GM11168 (cell line): ENCODE data around the gene TEX26.

Experiments used
- in situ Hi-C: fragments of 300-500 bp; cut with MboI; formaldehyde crosslinking; loops from one replicate; pipeline ENCODE4 v1.12.0; 2022; ENCODE audit warnings: low sequenced_read_pairs; ENCODE audit not compliant: unreplicated experiment

TEX26 gene

DNA sequence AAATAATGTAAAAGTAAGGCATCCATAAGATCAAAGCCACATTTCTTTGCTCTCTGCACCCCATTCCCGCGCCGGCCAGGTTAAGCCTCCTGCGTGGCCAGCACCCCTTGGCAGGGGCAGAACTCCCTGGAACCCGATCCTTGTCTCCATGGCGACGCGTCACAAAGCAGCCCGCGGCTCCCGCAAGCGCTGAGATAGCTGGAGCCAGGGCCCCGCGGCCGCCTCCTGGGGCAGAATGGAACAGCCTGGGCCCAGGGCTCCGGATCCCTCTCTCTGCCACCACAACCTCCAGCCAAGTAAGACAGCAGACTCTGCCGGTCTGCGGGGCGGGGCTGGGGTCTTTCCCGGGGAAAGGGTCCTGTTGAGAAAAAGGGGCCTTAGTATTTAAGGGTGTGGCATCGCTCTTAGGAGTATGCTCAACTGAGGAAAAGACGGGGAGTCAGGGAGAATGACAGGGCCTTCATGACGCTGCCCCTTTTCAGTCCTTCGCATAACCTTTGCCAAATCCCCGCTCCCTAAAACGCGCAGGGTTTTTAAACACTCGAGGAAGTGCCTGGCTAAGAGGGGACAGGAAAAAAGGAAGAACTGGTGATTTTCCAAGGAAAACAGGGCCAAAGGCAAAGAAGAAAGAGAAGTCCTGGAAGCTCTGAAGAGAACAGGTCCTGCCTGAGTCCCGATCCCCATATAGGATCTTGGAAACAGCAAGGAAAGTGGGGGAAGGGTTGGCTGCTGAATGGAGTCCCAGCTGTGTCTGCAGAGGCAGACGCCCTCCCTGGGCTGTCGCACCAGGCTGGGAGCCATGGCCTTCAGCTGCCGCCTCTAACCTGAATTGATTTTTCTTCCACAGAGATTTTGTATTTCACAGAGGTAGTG is at the start of gene TEX26:
Gene TEX26 (plus strand): TSS at position 176 of the 873 bp plus-strand sequence. CDS start 60 bp downstream, at position 236.
- in situ Hi-C loops = no loop called here

DNA sequence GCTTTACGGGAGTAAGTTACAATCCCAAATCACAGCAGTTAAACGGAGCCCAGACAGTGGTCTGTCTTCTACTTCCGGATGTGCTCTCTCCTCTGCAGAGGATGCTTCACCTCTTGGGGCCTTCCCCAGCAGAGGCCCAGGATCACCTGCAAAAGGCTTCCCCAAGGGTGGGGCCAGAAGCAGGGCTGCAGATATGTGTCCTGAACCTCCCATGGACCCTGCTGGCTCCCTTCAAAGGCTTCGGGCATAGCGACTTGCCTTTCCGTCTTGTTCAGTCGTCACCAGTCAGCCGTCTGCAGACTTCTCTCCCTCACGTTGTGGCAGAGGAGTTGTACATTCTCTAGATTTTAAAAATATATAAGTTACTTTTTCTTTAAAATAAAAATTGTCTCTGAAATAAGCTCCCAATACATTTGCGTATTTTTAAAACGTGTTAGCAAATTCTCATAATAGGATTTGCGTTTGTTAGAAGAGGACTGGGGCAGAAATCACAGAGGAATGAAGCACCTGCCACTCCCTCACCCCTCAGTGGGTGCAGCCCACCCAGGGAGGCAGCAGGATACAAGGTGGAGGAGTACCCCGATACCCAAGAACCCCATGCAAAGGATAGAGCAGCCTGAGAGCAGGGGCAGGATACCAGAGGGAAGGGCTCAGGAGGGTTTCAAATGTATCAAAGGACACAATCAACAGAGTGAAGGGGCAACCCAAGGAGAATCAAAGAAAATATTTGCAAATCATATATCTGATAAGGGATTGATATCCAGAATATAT is 49.3 kb upstream of the TEX26 start:
- in situ Hi-C loops = no loop called here

DNA sequence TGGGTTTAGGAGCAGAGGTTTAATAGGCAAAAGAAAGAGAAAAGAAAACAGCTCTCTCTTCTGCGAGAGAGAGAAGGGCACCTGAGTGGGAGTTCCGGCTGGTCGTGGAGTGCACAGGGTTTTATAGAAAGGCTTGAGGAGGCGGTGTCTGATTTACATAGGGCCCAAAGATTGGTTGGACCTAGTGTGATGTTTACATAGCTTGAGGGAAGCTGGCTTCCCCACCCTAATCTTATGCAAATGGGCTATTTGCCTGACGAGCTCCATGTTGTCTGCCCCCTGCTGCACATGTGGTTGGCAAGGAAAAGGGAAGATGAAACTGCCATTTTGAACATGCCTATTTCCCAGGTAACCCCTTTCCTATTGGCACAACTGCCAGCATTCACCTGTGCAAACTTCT is 47.9 kb upstream of the TEX26 start:
- in situ Hi-C loops = no loop called here

DNA sequence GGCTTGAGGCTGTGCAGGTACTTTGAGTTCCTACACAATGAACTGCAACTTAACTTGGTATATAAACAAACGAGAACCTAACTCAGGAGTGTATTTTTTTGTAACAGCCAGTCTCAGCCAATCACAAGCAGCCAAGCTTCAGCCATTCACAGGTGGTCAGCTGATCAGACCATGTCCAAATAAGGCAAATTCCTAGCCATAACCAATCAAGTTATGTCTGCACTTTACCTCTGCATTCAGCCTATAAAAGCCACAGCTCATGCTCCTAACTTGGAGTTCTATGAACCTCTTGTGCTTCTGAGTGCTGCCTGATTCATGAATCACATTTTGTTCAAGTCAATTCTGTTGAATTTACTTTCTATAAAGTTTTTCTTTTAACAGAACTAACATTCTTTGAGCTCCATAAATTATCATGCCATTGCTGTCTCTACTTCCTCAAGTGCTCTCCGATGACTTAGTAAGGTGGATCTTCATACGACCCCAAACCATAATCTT is 43.2 kb upstream of the TEX26 start:
- in situ Hi-C loops = no loop called here

DNA sequence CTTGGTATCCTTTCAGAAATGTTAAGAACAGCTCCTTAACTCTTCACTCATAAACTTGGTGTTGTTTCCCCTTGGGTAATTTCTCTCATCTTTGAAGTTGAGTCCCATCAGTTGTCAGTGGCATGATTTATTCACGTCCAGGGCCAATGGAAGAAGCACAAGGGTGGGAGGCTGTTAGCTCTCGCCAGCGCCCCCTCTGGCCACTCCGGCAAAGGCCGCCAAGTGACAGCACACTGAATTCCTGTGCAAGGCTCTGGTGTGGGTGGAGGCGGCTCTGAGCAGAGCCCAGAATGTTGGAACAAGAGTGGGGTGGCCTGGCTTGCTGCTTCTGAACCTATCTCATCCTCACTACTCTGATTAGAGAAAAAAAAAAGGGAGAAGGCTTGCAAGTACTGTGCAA is 39.5 kb upstream of the TEX26 start:
- in situ Hi-C loops = no loop called here

DNA sequence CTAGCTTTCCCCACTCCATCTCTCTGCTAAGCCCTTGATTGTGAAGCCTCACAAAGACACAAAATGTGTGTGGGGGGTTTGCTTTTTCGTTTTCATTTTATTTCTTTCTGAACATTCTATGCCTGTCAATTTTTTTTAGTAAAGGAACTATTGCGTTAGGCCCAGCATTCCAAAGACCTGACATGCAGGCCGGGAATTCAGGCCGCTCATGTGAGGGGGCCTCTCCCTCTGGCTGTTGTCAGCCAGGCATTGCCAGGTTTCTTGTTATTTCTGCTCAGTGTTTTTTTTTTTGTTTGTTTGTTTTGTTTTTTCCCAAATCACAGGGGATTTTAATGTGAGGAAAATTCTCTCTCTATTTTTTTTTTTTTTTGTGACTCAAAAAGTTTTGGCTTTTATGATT is 36.7 kb upstream of the TEX26 start:
- in situ Hi-C loops = no loop called here

DNA sequence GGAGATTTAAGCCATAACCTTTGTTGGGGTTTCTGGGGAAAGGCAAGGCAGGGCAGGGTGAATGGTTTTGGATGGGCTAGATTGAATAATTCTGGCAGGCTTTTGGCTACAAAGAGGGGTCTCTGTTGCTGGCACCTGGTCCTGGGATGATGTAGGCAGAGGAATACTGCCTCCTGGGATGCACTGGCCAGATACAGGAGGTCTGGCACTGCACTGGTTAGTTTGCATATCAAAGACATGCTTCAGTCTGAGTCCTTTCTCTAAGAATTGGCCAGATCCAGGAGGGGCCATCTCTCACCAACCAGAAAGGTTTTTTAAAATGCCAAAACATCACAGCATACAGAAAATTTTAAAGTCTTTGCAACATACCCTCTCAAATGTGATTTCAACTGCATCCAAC is 34.4 kb upstream of the TEX26 start:
- in situ Hi-C loops = no loop called here

DNA sequence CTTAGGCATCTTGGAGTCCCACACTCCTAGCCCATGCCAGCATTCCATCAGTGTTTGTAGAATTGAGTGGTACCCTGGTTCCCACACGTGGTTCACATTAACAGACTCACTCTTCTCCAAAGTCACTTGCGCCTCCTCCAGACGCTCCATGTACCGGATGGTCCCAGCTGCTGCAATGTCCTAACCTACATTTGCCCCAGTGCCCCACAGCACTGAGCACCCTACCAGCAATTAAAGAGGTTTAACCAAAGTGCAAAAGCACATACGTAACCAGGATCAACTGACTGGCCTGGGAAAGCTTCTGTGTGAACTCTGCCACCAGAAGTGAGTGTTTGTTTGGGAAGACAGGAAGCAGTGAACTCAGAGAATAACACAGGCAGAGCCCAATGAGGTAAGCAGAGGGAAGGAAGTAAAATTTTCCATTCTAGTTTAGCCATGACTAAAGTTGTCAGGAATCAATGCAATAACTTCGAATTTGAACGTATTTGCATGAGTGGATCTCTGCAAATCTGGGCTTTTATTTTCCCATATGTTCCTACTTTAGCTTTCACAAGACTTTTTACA is 33.7 kb upstream of the TEX26 start:
- in situ Hi-C loops = no loop called here

DNA sequence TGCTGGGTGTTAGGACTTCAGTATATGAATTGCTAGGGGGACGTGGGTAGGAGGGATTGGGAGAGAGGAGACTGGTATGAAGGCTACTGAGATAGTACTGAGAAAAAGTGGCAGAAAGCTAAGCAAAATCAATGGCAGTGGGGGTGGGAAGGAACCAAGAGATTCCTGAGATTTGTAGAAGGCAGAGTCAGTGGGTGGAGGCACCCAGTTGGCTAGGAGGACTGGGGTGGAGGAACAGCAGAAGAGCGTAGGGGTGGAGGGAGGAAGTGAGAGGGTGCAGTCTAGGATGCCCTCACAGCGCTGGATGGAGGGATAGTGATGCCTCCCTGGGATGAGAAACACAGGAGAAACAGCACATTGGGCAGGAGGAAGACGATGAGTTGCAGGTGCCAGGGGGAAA is 32.0 kb upstream of the TEX26 start:
- in situ Hi-C loops = no loop called here

DNA sequence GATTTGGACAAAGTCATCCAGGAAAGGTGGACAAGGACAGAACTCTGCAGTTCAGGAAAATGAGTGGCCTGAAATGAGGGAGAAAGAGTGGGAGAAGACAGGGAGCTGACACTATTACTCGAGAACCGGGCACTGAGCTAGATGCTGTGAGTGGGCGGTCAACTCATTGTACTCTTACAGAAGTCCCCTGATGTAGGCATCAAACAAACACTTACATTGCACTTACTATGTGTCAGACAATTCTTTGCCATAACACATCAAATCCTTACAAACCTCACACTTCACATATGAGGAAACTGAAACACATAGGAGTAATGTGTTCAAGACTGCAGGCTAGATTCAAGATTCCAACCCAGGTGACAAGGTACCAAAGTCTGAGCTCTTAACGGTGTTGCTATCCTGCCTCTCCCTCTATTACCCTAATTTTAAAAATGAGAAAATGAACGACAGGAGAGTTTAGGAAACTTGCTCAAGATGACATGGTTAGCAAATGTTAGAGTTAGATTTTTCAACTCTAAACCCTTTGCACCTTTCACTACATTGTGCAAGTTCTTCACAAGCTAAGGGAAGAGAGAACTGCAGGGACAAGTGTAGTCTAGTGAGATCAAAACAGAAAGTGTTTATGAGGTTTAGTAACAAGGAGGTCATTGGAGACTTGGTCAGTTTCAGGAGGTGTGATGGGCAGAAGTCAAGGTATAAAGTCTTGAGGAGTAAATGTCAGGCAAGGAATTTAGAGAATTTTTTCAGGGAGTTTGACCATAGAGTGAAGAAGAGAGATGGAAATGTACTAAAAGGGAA is 31.3 kb upstream of the TEX26 start:
- in situ Hi-C loops = no loop called here

DNA sequence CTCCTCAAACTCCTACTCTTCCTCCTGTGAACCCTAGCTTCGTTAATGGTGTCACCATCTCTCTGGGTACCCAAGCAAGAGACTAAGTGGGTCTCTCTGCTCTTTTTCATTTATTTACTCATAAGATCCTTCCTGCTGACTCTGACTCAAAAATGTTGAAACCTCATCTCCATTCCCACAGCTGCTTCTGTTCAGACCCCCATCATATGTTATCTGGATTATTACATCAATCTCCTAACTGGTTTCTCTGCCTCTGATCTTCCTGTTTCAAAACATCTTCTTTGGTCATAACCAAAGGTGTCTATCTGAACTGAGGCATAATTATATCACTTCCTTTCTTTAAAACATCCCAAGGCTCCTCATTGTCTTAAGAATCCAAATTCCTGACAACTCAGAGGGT is 28.4 kb upstream of the TEX26 start:
- in situ Hi-C loops = no loop called here

DNA sequence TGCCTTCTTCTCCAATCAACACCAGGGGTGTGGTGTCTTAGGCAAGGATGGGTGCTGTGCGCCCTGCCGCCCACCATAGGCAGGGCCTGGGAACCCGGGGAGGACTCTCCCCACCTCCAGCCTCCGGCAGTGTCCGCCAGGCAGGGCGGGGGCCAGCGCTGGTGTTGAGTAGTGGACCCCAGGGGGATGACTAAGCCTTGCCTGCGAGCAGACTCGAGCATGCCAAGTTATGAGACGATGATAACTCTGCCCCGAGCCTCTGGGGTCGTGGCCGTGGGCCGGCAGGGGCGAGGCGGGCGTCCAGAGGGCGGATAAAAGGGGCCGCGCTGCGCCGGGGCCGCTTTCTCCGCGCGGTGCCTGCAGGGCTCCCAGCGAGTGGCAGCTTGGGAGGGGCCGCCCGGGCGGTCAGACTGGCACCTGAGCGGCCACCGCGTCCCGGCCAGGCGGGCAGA is 26.5 kb upstream of the TEX26 start, which contains the start of gene MEDAG:
Gene MEDAG (plus strand): TSS at position 340 of the 452 bp plus-strand sequence. CDS start 245 bp downstream, outside the sequence.
- in situ Hi-C loops = no loop called here

DNA sequence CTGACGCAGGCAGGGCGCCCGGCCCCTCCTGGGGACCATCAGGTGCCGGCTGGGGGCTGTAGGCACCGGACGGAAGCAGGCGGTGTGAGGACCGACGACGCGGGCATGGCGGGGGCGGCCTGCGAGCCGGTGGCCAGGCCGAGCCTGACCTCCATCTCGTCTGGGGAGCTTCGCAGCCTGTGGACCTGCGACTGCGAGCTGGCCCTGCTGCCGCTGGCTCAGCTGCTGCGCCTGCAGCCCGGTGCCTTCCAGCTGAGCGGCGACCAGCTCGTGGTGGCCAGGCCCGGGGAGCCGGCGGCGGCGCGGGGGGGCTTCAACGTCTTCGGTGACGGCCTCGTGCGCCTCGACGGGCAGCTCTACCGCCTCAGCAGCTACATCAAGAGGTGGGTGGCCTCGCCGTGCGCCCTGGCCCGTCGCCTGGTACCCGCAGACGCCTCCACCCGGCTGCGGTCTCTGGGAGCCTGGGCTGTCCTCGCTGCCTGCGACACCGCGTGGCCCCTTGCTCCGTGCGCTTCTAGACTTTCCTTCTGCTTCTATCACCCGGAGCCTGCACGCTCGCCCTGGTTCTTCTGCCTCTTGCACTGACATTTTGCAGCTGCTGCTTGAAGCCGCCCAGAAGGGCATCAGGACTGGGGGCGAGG is 25.9 kb upstream of the TEX26 start:
- in situ Hi-C loops = no loop called here

DNA sequence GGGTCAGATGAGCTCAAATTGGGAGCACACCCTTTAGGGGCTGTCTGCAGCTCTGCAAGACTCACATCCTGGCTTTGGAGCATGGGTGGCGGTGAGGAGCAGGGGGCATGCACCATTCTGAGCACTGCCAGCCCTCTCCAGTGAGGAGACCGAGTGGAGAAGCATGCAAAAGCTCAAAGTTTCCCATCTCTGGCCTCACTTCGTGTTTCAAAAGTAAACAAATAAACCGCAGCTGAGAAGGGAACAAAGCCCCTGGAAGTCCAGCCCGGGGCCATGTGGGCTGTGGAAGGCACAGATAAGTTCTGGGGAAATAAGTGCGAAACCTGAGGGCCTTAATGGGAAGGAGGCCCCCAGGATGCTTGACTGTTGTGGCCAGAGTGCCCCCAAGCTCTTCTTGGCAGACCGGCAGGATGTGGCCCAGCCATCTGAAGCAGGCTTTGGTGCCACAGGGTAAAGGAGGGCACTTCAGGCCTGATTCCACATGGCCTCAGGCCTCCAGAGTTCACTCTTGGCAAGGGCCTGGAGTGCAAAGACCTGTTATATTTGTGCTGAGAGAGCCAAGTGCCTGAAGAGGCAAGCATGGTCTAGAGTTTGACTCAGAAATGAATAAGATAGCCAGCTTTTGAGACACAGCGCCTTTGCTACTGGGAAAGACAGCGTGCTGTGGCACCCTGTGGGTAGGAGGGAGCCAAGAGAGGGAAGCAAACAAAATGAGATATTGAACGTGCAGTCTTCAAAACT is 25.2 kb upstream of the TEX26 start:
- in situ Hi-C loops = no loop called here

DNA sequence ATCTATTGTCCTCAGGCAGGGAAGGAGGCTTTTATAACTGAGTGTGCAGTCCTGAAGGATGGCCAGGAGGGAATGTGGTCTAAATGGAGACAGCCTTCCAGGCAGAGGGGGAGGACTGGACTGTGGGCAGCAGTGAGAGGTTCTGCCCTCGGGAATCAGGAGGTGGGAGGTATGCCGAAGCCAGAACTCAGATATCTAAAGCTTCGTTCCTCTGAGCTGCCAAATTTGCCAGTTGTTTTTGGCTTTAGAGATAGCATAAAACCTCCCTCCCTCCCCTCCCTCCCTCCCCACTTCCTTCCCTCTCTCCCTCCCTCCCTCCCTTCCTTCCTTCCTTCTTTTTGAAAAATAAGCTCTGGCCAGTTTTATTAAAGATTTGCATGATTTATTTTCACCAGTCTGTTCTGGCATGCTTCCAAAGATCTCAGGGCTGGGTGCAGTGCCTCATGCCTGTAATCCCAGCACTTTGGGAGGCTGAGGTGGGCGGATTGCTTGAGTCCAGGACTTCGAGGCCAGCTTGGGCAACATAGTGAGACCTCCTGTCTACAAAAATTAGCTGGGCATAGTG is 24.0 kb upstream of the TEX26 start:
- in situ Hi-C loops = no loop called here

DNA sequence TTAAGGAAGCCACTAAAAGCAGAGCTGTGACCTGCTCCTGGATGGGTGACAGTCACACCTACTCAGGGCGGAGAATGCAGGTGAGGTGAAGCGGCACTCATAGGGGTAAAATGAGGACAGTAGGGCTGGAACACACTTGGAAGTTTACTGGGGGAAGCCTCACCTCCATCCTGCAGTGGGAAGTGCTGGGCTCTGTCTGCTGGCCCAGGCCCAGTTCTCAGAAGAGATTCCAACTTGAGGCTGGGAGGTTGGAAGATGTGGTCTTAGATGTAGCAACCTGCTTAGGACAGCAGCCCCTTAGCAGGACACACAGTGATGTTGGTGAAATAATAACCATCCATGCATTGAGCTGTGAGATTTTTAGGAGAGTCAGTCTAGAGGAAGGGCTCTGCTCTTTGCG is 21.8 kb upstream of the TEX26 start:
- in situ Hi-C loops = no loop called here

DNA sequence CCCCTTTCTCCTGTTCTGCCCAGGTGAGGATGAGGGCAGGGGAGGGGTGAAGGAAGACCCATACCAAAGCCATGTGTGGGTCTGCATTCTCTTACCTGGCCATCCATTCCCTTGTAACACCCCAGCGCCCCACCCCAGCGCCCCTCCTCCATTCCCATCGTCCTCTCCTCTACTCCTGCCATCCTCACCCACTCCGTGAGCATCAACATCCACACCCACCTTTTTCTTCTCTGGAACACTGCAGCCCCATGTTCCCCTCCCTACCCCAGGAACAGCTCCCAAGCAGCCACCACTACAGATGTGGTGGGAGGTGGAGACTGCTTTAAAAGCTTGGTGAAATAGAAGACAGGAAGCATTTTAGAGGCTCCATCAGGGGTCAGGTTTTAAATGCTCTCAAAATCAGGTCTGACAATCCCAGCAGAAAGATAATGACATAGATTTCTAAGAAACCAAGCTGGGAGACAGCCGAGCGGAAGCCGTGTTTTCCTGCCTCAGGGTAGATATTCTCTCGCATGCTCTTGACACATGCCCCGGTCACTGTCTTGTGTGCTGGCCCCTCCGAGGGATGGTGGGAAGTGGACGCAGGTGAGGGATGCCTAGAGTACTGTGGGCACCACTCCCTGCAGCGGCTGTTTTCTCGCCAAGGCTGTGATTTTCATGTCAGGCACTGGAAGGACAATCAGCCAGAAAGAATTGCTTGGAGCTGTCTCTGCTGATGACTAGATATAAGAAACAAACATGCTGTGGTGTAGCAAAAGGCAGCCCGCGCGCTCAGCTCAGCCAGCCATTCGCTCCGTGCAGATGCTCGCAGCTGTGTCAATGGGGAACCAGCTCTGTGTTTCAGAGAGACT is 16.5 kb upstream of the TEX26 start:
- in situ Hi-C loops = no loop called here

DNA sequence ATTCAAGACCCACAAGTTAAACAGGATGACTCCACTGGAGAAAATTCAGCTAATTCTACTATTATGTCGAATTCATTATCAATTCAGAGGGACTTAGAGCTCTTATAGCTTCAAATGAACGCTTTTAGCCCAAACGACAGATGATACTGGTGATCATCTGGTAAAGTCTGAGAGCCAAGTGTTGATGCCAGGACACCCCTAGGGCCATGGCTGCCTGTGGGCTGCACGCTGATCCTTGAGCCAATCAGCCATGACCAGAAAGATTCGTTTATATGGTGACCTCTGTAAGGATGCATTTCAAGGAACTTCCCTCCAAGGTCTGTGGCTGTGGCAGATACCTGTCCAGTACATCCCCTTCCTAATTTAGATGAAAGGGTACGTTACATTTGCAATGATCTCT is 15.5 kb upstream of the TEX26 start:
- in situ Hi-C loops = no loop called here
